PC-9 (cell line): Measurements from ENCODE around the gene OR10D3. TPM values are rescaled to one million over a fixed set of nuclear protein-coding genes. Genes with fewer than 3 reads are reported as not detected.

Experiments used
- BruUV-seq: library from RNA; stranded (reverse); fragments of 400-500 nt; replicated peaks from 2 replicates; lab custom pipeline; 2021; lab: Mats Ljungman, UMichigan
- CTCF ChIA-PET: fragments of 300-600 bp; sonication (Branson Sonifier 250); formaldehyde crosslinking; loops from one replicate; lab custom pipeline; 2022; ENCODE audit warnings: antibody characterized with exemption; lab: Charles Lee
- POLR2A ChIA-PET: fragments of 300-600 bp; sonication (Branson Sonifier 250); formaldehyde crosslinking; loops from one replicate; lab custom pipeline; 2022; ENCODE audit warnings: antibody characterized with exemption; ENCODE audit not compliant: unreplicated experiment; lab: Charles Lee
- DNase-seq, 2 experiments: peaks; one replicate each; pipeline versions ENCODE4 v3.0.0 to v3.0.0-alpha.2; 2015 to 2022; ENCODE audit warnings: mixed read lengths in 1 of 2
- H2AFZ ChIP-seq: fragments of 200-600 bp; sonication (generic); 2 replicates; pipeline ENCODE4 v1.8.1; 2017; ENCODE audit warnings: antibody characterized with exemption
- H3F3A ChIP-seq: fragments of 200-600 bp; sonication (generic); 2 replicates; pipeline ENCODE4 v1.8.1; 2017; ENCODE audit warnings: antibody characterized with exemption, mild to moderate bottlenecking, low read depth; ENCODE audit not compliant: insufficient read depth
- H3K27ac ChIP-seq: fragments of 200-600 bp; sonication (generic); 2 replicates; pipeline ENCODE4 v1.6.1; 2016; ENCODE audit warnings: mixed run types
- H3K27me3 ChIP-seq: fragments of 200-600 bp; sonication (generic); 2 replicates; pipeline ENCODE4 v1.6.1; 2016; ENCODE audit warnings: low read depth, mixed run types; ENCODE audit not compliant: insufficient read depth
- H3K36me3 ChIP-seq: fragments of 200-600 bp; sonication (generic); 2 replicates; pipeline ENCODE4 v1.6.1; 2016; ENCODE audit warnings: low read depth, mixed run types
- H3K4me1 ChIP-seq: fragments of 200-600 bp; sonication (generic); replicated peaks from 2 replicates; pipeline ENCODE4 v1.6.1; 2016; ENCODE audit warnings: mixed run types; ENCODE audit not compliant: insufficient read depth
- H3K4me2 ChIP-seq: fragments of 200-600 bp; sonication (generic); 2 replicates; pipeline ENCODE4 v1.6.1; 2017; ENCODE audit warnings: mixed run types
- H3K4me3 ChIP-seq: fragments of 200-600 bp; sonication (generic); 2 replicates; pipeline ENCODE4 v1.6.1; 2016; ENCODE audit warnings: mixed run types
- H3K79me2 ChIP-seq: fragments of 200-600 bp; sonication (generic); 2 replicates; pipeline ENCODE4 v1.6.1; 2017; ENCODE audit warnings: low read depth, mixed run types
- H3K9me2 ChIP-seq: fragments of 200-600 bp; sonication (generic); 2 replicates; pipeline ENCODE4 v1.8.1; 2017; ENCODE audit warnings: mild to moderate bottlenecking; ENCODE audit not compliant: insufficient read depth
- H3K9me3 ChIP-seq: fragments of 200-600 bp; sonication (generic); 2 replicates; pipeline ENCODE4 v1.8.1; 2016; ENCODE audit warnings: low read depth; ENCODE audit not compliant: insufficient read depth
- H4K20me1 ChIP-seq: fragments of 200-600 bp; sonication (generic); 2 replicates; pipeline ENCODE4 v1.8.1; 2017; ENCODE audit not compliant: insufficient read depth
- EZH2 ChIP-seq: fragments of 200-600 bp; sonication (generic); IDR thresholded peaks from 2 replicates; pipeline ENCODE4 v1.8.0; 2017; ENCODE audit warnings: antibody characterized with exemption, low read depth
- intact Hi-C: fragments of 100-400 bp; cut with micrococcal nuclease; formaldehyde crosslinking; loops from one replicate; pipeline ENCODE4 v1.10.0; 2022; ENCODE audit not compliant: unreplicated experiment
- total RNA-seq: library from RNA; stranded (reverse); gene quantifications from 2 replicates; pipeline ENCODE4 v1.2.3, GENCODE V29; 2021
- TF ChIP-seq, protein P1 (sequence below): fragments of 200-600 bp; sonication (generic); conservative IDR thresholded peaks from 2 replicates; pipeline ENCODE4 v1.6.1; 2017; ENCODE audit warnings: mixed run types, antibody characterized with exemption, mild to moderate bottlenecking, moderate library complexity

Gene OR10D3
- total RNA-seq, 1 experiment from 2014 or later: not detected

DNA sequence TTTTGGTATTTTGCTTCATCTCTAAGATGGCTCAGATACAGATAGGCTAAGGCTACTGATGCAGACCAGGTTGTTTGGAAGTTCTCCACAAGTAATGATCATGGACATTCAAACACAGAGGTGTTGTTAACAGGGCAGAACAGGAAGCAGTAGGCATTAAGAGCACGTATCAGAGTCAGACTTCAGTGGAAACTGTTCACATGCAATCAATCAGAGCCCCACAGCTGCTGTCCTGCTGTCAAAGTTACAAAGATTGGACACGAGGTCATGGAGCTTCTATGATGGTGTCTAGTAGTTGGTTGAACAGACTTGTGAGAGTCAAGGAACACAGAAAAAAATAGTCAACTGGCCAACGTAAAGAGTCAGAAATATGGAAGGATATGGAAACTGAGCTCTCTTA lies 19.8 kb downstream of the OR10D3 start:
- H3K4me3 ChIP-seq: no peak overlapping the region
- H3K27ac ChIP-seq: no peak overlapping the region
- no peak for DNase-seq
- no peaks in the 10 kb centered on the region for H3K79me2 ChIP-seq
- no peaks in the 10 kb centered on the region for H3K9me2 ChIP-seq
- no peaks in the 10 kb centered on the region for H3K4me1 ChIP-seq
- no peaks in the 10 kb centered on the region for H4K20me1 ChIP-seq
- POLR2A ChIA-PET: no interaction called here
- TF ChIP-seq EZH2: no peak
- TF ChIP-seq, protein P1, sequence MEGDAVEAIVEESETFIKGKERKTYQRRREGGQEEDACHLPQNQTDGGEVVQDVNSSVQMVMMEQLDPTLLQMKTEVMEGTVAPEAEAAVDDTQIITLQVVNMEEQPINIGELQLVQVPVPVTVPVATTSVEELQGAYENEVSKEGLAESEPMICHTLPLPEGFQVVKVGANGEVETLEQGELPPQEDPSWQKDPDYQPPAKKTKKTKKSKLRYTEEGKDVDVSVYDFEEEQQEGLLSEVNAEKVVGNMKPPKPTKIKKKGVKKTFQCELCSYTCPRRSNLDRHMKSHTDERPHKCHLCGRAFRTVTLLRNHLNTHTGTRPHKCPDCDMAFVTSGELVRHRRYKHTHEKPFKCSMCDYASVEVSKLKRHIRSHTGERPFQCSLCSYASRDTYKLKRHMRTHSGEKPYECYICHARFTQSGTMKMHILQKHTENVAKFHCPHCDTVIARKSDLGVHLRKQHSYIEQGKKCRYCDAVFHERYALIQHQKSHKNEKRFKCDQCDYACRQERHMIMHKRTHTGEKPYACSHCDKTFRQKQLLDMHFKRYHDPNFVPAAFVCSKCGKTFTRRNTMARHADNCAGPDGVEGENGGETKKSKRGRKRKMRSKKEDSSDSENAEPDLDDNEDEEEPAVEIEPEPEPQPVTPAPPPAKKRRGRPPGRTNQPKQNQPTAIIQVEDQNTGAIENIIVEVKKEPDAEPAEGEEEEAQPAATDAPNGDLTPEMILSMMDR: no peak
- CTCF ChIA-PET: no interaction called here
- intact Hi-C loops: no loop called here
- no peaks in the 10 kb centered on the region for H3K9me3 ChIP-seq
- no peaks in the 10 kb centered on the region for H3K36me3 ChIP-seq
- H3F3A ChIP-seq: no peaks in the 10 kb centered on the region
- H3K27me3 ChIP-seq: peaks cover 22% of the 10 kb centered on the region
- no peak overlapping the region for H2AFZ ChIP-seq
- no peak overlapping the region for H3K4me2 ChIP-seq
- no TSS peak for BruUV-seq

DNA sequence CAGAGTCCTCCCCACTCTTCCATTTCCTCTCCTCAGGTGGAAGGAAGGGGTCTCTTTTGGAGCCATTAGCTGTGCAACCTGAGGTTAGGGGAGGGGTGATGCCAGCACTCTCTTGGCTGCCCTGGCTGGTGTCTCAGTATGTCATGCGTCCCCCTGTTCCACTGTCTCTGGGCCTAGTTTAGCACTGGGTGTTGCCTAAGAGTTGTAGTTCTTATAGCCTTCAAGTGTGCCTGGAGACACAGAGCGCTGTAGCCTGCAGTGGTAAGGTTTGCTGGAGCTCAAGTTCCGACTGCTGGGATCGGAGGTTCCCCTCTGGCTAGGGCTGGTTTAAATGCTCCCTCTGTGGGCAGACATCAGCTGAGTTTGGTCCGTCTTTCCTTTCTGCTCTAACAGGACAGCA lies 20.9 kb downstream of the OR10D3 start:
- Histone ChIP-seq H3K27ac (no peak overlapping the region), H3F3A (no peaks in the 10 kb centered on the region), H3K4me1 (no peaks in the 10 kb centered on the region), H3K79me2 (no peaks in the 10 kb centered on the region), H3K4me3 (no peak overlapping the region), H3K9me3 (no peaks in the 10 kb centered on the region), H3K4me2 (no peak overlapping the region), H3K36me3 (no peaks in the 10 kb centered on the region), H2AFZ (no peak overlapping the region), H3K9me2 (no peaks in the 10 kb centered on the region), H4K20me1 (no peaks in the 10 kb centered on the region), H3K27me3 (peaks cover 22% of the 10 kb centered on the region)
- ChIA-PET CTCF (no interaction called here), POLR2A (no interaction called here)
- BruUV-seq: no TSS peak
- intact Hi-C loops: no loop called here
- TF ChIP-seq EZH2: no peak
- TF ChIP-seq, protein P1: no peak
- no peak for DNase-seq

DNA sequence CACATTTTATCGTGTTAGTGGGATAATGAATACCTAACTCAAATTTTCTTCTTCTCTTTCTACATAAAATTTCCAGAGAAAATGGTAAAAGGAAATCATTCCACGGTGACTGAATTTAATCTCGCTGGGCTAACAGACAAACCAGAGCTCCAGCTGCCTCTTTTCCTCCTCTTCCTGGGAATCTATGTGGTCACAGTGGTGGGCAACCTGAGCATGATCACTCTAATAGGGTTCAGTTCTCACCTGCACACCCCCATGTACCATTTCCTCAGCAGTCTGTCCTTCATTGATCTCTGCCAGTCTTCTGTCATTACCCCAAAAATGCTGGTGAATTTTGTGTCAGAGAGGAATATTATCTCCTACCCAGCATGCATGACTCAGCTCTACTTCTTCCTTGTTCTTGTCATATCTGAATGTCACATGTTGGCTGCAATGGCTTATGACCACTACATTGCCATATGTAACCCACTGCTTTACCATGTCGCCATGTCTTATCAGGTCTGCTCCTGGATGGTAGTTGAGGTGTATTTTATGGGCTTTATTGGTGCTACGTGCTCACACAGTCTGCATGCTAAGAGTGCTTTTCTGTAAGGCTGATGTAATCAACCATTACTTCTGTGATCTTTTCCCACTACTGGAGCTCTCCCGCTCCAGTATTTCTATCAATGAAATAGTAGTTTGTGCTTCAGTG lies 24.1 kb downstream of the OR10D3 start:
- TF ChIP-seq, protein P1: no peak
- no peak for TF ChIP-seq EZH2
- H3K9me2 ChIP-seq: no peaks in the 10 kb centered on the region
- H3K27ac ChIP-seq: no peak overlapping the region
- no TSS peak for BruUV-seq
- H3K79me2 ChIP-seq: no peaks in the 10 kb centered on the region
- H3F3A ChIP-seq: no peaks in the 10 kb centered on the region
- peaks cover 15% of the 10 kb centered on the region for H3K27me3 ChIP-seq
- DNase-seq: no peak
- ChIA-PET POLR2A (no interaction called here), CTCF (no interaction called here)
- H3K4me2 ChIP-seq: no peak overlapping the region
- intact Hi-C loops: no loop called here
- H3K9me3 ChIP-seq: no peaks in the 10 kb centered on the region
- H3K4me3 ChIP-seq: no peak overlapping the region
- no peaks in the 10 kb centered on the region for H4K20me1 ChIP-seq
- H3K36me3 ChIP-seq: no peaks in the 10 kb centered on the region
- no peaks in the 10 kb centered on the region for H3K4me1 ChIP-seq
- no peak overlapping the region for H2AFZ ChIP-seq
